GM12892 (cell line): ENCODE measurements around the gene ITM2B.

Experiments
- POLR2A ChIP-seq: IDR thresholded peaks from 2 replicates; pipeline ENCODE4 v1.6.1; 2011; ENCODE audit warnings: low read depth, low read length, control low read depth
- POLR2AphosphoS5 ChIP-seq: IDR thresholded peaks from 2 replicates; pipeline ENCODE4 v1.6.1; 2011; ENCODE audit warnings: low read depth, low read length, control low read depth

DNA sequence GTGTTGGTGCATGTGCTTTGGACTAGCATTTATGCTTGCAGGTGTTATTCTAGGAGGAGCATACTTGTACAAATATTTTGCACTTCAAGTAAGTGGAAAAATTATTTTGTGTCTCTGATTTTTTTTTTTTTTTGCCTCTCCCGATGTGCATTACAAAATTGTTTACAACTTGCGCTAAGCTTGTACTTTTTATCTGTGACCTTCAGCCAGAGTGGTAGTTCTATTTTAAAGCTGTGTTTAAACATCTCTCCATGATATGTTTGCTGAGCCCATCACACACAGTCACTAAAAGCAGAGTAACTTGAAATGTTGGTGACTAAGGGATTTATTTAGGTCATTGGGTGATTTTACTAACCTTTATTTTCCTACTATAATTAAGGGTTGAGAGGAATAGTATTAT lies 20.8 kb downstream of the ITM2B start:
- TF ChIP-seq POLR2AphosphoS5, result no peak
- no peak for TF ChIP-seq POLR2A
